Bronchial epithelial cell (primary cell): ENCODE results near the gene KLRG1. TPM values are rescaled to one million over a fixed set of nuclear protein-coding genes. Genes with fewer than 3 reads are reported as not detected.

ENCODE experiments used
- DNase-seq: peaks from one replicate; pipeline ENCODE4 v3.0.0-alpha.2; 2010; ENCODE audit warnings: low read depth
- FAIRE-seq: peaks from 2 replicates; lab custom pipeline; 2011; peaks lifted over from hg19 to GRCh38; lab: Jason Lieb, UNC
- H3K27me3 ChIP-seq: 2 replicates; pipeline ENCODE4 v1.5.1; 2011; ENCODE audit warnings: low read length; ENCODE audit not compliant: control insufficient read depth, insufficient read depth
- H3K36me3 ChIP-seq: 2 replicates; pipeline ENCODE4 v1.5.1; 2011; ENCODE audit warnings: low read length; ENCODE audit not compliant: control insufficient read depth, insufficient read depth
- H3K4me3 ChIP-seq: 2 replicates; pipeline ENCODE4 v1.5.1; 2011; ENCODE audit warnings: mild to moderate bottlenecking, low read depth, low read length, control low read depth
- total RNA-seq: library from RNA; depleted of rRNA; stranded (reverse); fragments of >200 nt; gene quantifications from 2 replicates; pipeline ENCODE4 v1.2.1, GENCODE V29; 2014
- TF ChIP-seq, protein P1 (sequence below): IDR thresholded peaks from 2 replicates; pipeline ENCODE4 v1.5.1; 2011; ENCODE audit warnings: mild to moderate bottlenecking, moderate library complexity, low read length, control low read depth, inconsistent platforms; ENCODE audit not compliant: insufficient read depth, severe bottlenecking

The KLRG1 gene
- total RNA-seq, 1 donor from 2014 or later: under 0.01 TPM

DNA sequence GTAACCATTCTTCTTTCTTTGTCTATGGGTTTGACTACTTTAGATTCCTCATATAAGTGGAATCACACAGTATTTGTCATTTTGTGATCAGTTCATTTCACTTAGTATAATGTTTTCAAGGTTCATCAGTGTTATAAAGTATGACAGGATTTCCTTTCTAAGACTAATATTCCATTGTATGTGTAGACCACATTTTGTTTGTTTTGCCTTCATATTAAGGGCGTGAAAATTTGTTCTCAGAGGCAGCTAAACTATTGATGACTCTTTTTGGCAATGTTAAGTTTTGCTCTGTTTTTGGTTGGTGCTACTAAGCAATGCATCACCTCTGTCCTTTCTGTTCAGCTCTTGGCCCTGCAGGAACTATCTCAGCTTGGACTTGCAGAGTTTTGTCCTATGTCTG, 1.7 kb upstream of the KLRG1 start:
- TF ChIP-seq, protein P1, sequence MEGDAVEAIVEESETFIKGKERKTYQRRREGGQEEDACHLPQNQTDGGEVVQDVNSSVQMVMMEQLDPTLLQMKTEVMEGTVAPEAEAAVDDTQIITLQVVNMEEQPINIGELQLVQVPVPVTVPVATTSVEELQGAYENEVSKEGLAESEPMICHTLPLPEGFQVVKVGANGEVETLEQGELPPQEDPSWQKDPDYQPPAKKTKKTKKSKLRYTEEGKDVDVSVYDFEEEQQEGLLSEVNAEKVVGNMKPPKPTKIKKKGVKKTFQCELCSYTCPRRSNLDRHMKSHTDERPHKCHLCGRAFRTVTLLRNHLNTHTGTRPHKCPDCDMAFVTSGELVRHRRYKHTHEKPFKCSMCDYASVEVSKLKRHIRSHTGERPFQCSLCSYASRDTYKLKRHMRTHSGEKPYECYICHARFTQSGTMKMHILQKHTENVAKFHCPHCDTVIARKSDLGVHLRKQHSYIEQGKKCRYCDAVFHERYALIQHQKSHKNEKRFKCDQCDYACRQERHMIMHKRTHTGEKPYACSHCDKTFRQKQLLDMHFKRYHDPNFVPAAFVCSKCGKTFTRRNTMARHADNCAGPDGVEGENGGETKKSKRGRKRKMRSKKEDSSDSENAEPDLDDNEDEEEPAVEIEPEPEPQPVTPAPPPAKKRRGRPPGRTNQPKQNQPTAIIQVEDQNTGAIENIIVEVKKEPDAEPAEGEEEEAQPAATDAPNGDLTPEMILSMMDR: no peak
- no peak for DNase-seq
- no peaks in the 10 kb centered on the region for H3K36me3 ChIP-seq
- FAIRE-seq: peak; percentile 18
- H3K4me3 ChIP-seq: no peak overlapping the region
- H3K27me3 ChIP-seq: no peaks in the 10 kb centered on the region

DNA sequence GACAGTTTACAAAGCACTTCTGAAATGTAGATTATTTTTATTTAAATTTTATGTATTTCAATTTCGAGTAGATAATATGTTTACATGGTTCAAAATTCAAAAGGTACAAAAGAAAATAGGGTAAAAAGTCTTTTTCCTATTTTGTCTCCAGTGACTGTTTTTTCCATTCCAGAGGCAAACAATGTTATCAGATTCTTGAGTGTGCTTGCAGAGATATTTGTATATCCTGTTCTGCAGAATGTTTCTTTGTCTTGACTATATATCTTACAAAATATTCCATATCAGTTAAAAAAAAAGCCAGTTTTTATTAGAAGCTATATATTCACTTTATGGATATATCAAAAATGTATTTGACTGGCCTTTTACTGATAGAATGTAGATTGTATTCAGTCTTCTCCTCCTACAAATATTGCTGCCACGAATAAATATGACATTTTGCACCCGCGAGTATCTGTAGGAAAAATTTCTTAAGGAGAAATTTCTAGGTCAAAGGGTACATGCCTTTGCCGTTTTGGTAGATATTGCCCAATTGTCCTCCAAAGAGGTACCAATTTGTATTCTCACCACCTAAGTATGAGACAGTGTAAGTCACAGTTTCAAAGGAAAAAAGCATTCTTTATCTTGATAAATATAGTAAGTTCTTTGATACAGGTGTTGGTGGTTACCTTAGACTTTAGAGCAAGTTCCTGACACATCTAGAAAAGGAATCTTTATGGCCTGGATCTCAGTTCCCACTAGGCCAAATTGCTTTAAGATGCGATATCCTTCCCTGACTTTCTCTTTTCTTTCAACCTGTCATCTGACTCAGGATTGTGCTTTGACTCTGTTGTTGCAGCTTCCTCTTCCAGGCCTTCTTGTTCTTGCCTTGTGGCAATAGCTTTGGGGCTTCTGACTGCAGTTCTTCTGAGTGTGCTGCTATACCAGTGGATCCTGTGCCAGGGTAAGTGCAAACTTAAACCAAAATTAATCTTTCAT, 2.3 kb downstream of the KLRG1 start:
- TF ChIP-seq, protein P1: no peak
- DNase-seq (no peak), FAIRE-seq (no peak)
- Histone ChIP-seq H3K27me3 (no peaks in the 10 kb centered on the region), H3K4me3 (no peak overlapping the region), H3K36me3 (no peaks in the 10 kb centered on the region)

DNA sequence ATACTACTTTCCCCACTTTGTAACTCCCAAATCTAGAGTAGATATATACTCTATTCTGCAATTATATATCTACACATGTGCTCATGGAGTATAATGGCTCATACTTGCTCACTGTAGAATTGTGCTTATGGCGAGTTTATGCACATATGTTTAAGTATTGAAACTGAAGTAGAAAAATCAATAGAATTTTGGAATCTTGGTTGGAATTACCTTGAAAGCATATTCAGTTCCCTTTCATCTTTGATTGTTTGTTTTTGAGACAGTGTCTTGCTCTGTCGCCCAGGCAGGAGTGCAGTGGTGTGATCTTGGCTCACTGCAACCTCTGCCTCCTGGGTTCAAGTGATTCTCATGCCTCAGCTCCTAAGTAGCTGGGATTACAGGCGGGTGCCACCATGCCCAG, 4.5 kb downstream of the KLRG1 start:
- TF ChIP-seq, protein P1: no peak
- no peak for FAIRE-seq
- no peaks in the 10 kb centered on the region for H3K36me3 ChIP-seq

DNA sequence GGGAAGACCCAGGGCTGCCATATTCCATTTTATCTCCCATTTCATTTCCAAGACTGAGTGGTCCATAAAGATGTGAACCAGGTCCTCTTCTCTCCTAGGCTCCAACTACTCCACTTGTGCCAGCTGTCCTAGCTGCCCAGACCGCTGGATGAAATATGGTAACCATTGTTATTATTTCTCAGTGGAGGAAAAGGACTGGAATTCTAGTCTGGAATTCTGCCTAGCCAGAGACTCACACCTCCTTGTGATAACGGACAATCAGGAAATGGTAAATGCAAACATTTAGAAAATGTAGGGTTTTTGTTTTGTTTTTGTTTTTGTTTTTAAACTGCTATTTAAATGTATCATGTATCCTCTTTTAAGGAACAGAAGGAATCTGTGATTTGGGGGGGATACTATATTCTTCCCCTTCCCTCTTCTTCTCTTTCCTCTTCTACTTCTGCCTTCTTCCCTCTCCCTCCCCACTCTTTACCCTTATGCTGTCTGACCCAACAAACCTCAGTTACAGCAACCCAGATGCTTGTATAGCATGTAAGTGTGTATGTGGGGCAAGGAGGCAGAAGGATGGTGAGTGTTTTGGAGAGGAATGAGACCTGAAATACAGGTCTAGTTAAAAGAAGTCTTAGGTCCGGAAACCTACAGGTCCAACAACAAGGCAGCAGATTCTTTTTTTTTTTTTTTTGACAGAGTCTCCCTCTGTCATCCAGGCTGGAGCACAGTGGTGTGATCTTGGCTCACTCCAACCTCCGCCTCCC, 5.9 kb downstream of the KLRG1 start:
- DNase-seq: no peak
- Histone ChIP-seq H3K36me3 (no peaks in the 10 kb centered on the region), H3K4me3 (no peak overlapping the region), H3K27me3 (no peaks in the 10 kb centered on the region)
- TF ChIP-seq, protein P1: no peak
- FAIRE-seq: no peak

More for the DNA sequence above, 4.5 kb downstream of the KLRG1 start:
- Histone ChIP-seq H3K4me3 (no peak overlapping the region), H3K27me3 (no peaks in the 10 kb centered on the region)
- no peak for DNase-seq

DNA sequence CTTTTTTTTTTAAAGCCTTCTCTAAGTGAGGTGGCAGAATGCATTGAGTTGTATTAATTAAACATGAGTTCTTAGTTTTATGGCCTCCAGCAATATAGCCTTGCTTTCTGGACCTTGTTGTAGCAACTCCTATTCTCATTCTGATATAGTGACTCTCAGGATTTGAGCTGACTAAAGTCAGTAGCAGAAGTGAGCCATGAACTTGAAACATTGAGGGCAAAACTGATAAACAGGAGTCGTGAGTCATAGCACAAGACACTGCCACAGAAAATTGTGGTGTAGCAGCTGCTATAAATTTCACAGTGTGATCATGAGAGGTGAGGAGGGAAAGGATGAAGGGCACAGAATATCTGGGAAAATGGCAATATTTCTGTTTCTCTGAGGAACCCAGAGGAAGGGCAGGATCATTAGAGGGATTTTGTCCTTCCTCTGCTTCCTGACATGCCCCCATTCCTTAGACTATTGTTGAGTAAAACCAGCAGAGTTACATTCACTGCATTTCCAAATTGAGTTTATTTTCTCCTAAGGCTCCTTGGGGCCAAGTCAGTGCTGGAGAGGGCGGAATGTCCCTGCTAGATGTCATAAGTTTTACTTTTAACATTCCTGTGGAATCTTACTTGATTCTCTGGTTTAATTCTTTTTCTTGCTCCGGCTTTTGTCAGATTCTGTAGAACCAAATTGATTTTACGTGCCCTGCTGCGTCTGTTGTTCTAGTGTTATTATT, 7.5 kb downstream of the KLRG1 start:
- Histone ChIP-seq H3K36me3 (no peaks in the 10 kb centered on the region), H3K27me3 (no peaks in the 10 kb centered on the region), H3K4me3 (no peak overlapping the region)
- peak; percentile 61 for DNase-seq
- FAIRE-seq: no peak
- TF ChIP-seq, protein P1: no peak
